Nephron progenitor cell (in vitro differentiated cells): Measurements from ENCODE around the gene EVC.
"Not testable (repeated sequence)": the region's sequence is repeated elsewhere in the genome, so short reads cannot be mapped to it uniquely, and the experiment has no call there.

ENCODE experiments used
- DNase-seq: peaks from one replicate; pipeline ENCODE4 v3.0.0; 2021
- H3K27ac Mint-ChIP-seq: 2 replicates; pipeline ENCODE4 v1.8.0; 2021; ENCODE audit warnings: mild to moderate bottlenecking, moderate library complexity, mixed read lengths
- H3K27me3 Mint-ChIP-seq: 2 replicates; pipeline ENCODE4 v1.8.0; 2021; ENCODE audit warnings: mild to moderate bottlenecking, low read depth, mixed read lengths; ENCODE audit not compliant: poor library complexity
- H3K36me3 Mint-ChIP-seq: 2 replicates; pipeline ENCODE4 v1.8.0; 2021; ENCODE audit warnings: low read depth, mixed read lengths
- H3K4me1 Mint-ChIP-seq: 2 replicates; pipeline ENCODE4 v1.8.0; 2021; ENCODE audit warnings: mixed read lengths
- H3K4me3 Mint-ChIP-seq: 2 replicates; pipeline ENCODE4 v1.8.0; 2021; ENCODE audit warnings: mild to moderate bottlenecking, moderate library complexity, mixed read lengths
- H3K9me3 Mint-ChIP-seq: 2 replicates; pipeline ENCODE4 v1.8.0; 2021; ENCODE audit warnings: mild to moderate bottlenecking, moderate library complexity, mixed read lengths
- TF ChIP-seq, protein P1 (sequence below): fragments of 200-600 bp; sonication (generic); IDR thresholded peaks from 2 replicates; pipeline ENCODE4 v1.5.0; 2021; ENCODE audit warnings: antibody characterized with exemption

Gene EVC

DNA sequence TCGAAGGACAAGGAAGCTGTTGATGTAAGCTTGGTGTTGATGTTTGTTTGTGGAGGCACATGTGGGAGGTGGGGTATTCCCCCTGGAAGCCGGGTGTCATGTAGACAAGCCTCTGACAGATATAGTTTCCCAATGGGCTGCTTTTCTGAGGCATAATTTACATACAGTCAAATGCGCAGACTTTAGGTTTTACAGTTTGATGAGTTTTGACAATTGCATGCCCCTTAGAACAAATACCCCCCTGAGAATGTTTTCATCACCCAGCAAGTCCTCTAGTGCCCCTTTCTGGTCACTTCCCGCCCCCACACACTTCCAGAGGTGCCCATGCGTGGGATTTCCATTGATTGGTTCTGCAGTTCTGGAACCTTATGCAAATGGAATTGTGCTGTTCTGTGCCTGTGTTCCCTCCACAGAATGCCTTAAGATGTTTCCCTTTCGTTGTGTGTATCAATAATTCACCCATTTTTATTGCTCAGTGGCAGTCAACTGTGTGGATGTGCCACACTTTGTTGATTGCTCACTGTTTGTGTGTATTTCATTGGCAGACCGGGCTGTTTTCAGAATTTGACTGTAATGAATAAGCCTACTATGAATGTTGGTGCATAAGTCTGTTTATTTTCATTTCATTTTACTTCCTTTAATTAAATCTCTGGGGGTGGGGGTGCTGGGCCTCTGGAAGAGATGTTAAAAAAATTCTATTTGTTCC lies 8.5 kb downstream of the EVC start:
- no peak overlapping the region for H3K4me3 Mint-ChIP-seq
- H3K36me3 Mint-ChIP-seq, result peaks cover 72% of the 10 kb centered on the region
- peaks cover 18% of the 10 kb centered on the region for H3K4me1 Mint-ChIP-seq
- no peak for DNase-seq
- TF ChIP-seq, protein P1, sequence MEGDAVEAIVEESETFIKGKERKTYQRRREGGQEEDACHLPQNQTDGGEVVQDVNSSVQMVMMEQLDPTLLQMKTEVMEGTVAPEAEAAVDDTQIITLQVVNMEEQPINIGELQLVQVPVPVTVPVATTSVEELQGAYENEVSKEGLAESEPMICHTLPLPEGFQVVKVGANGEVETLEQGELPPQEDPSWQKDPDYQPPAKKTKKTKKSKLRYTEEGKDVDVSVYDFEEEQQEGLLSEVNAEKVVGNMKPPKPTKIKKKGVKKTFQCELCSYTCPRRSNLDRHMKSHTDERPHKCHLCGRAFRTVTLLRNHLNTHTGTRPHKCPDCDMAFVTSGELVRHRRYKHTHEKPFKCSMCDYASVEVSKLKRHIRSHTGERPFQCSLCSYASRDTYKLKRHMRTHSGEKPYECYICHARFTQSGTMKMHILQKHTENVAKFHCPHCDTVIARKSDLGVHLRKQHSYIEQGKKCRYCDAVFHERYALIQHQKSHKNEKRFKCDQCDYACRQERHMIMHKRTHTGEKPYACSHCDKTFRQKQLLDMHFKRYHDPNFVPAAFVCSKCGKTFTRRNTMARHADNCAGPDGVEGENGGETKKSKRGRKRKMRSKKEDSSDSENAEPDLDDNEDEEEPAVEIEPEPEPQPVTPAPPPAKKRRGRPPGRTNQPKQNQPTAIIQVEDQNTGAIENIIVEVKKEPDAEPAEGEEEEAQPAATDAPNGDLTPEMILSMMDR, result no peak
- H3K27ac Mint-ChIP-seq, result peak overlapping the region; percentile 84
- peaks cover 29% of the 10 kb centered on the region for H3K9me3 Mint-ChIP-seq
- H3K27me3 Mint-ChIP-seq, result no peaks in the 10 kb centered on the region

DNA sequence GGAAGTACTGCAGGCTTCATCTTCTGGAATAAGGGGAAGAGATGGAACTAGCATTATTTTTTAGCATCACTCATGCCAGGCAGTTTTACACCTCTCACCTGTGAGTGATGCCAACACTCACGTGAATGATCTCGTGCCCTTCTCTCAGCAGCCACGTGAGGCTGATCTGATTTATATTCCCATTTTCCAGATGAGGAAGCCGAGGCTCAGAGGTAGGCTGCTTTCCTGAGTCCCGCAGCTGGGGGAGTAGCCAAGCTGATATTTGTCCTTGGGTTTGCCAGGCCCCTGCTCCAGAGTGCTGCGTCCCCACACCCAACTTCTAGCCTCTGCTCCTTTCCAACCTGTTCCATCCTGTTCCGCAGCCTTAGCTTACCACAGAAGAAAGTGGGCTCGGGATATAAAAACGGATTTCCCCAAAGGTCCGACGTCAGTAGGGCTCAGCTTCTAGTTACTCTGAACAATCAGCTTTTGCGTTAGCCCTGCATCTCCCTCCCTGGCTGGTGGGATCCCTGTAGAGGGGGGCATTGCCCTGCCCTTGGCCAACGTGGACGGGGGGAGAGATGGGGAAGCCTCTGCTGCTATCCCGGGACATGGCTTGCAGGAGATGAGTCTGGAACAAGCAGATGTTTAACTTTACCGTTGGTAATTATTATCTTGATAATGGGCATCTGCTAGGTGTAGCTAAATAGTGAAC lies 9.3 kb downstream of the EVC start:
- TF ChIP-seq, protein P1, result no peak
- no peaks in the 10 kb centered on the region for H3K27me3 Mint-ChIP-seq
- no peak for DNase-seq
- peaks cover 18% of the 10 kb centered on the region for H3K4me1 Mint-ChIP-seq
- peak overlapping the region; percentile 84 for H3K27ac Mint-ChIP-seq
- peaks cover 72% of the 10 kb centered on the region for H3K36me3 Mint-ChIP-seq
- peaks cover 27% of the 10 kb centered on the region for H3K9me3 Mint-ChIP-seq
- no peak overlapping the region for H3K4me3 Mint-ChIP-seq

DNA sequence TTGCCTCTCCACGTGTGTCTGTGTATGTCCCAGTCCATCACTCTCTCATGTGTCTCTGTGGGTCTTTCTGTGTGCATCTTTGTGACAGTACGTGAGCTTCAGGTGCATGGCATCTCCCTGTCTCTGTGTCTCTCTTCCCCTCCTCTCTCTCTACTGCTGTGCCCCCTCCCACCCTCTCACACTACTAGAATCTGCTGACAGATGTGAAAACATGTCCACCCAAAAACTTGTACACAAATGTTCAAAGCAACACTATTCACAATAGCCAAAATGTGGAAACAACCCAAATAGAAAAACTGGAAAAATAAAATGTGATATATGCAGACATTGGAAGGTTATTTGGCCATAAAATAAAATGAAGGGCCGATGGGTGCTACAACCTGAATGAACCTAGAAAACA lies 10.0 kb downstream of the EVC start:
- no peak overlapping the region for H3K4me3 Mint-ChIP-seq
- peaks cover 27% of the 10 kb centered on the region for H3K9me3 Mint-ChIP-seq
- DNase-seq, result no peak
- TF ChIP-seq, protein P1, result no peak
- peaks cover 18% of the 10 kb centered on the region for H3K4me1 Mint-ChIP-seq
- no peak overlapping the region for H3K27ac Mint-ChIP-seq
- no peaks in the 10 kb centered on the region for H3K27me3 Mint-ChIP-seq
- peaks cover 74% of the 10 kb centered on the region for H3K36me3 Mint-ChIP-seq

DNA sequence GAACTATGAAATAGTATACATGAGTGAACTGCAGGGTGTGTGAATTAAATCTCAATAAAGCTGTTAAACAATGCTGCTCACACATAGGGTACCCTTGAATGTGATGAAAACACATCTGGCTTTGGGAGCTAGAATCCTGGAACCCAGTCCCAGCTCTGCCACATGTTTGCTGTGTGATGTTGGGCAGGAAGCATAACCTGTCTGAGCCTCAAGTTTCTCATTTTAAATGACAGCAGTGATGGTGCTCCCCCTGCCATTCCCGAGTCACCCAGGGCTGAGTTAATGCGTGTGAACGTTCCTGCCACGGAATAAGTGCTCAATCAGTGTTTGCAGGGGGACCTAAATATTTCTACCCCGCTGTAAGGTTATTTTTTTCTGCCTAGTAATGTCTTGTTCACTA lies 10.9 kb downstream of the EVC start:
- no peak for DNase-seq
- Mint-ChIP-seq H3K4me1 (peaks cover 18% of the 10 kb centered on the region), H3K9me3 (peaks cover 21% of the 10 kb centered on the region), H3K27ac (no peak overlapping the region), H3K4me3 (no peak overlapping the region), H3K36me3 (peaks cover 70% of the 10 kb centered on the region), H3K27me3 (no peaks in the 10 kb centered on the region)
- TF ChIP-seq, protein P1, result no peak

DNA sequence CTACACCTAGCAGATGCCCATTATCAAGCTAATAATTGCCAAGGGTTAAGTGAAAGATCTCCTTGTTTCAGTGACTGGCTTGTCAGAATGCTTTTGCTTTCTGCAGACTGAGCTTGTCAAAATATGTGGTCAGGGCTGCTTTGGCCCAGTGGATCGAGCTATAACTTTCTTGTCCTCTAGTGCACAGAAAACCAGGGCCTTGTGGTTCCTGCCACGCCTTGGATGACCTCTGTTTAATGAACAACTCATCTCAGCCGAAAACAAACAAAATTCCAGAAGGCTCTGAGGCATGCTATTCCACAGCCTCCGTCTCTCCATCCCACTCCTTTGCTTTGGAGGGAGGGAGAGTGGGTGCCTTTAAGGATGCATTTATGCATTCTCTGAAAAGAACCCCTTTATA lies 11.3 kb downstream of the EVC start:
- H3K27ac Mint-ChIP-seq, result no peak overlapping the region
- no peaks in the 10 kb centered on the region for H3K27me3 Mint-ChIP-seq
- TF ChIP-seq, protein P1, result no peak
- peaks cover 66% of the 10 kb centered on the region for H3K36me3 Mint-ChIP-seq
- H3K4me3 Mint-ChIP-seq, result no peak overlapping the region
- H3K4me1 Mint-ChIP-seq, result peaks cover 18% of the 10 kb centered on the region
- H3K9me3 Mint-ChIP-seq, result peaks cover 20% of the 10 kb centered on the region
- no peak for DNase-seq

DNA sequence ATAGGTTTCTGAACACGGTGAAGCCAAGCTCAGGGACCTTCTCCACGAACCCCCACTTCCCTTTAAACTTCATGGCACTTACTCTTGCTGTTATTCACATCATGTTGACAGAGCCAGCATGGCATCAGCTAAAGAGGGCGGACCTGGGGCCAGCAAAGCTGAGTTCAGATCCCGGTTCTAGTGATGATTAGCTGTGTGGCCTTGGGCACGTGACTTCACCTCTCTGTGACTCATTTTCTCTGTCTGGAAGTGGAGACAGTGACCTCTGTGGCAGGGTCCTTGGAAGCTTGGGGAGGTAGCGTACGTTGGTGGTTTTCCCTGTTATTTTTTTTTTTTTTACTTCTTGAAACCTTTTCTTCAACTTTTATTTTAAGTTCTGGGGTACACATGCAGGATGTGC lies 13.4 kb downstream of the EVC start:
- TF ChIP-seq, protein P1, result no peak
- Mint-ChIP-seq H3K36me3 (peaks cover 59% of the 10 kb centered on the region), H3K27ac (no peak overlapping the region), H3K27me3 (no peaks in the 10 kb centered on the region), H3K4me3 (no peak overlapping the region), H3K4me1 (peaks cover 6% of the 10 kb centered on the region), H3K9me3 (peaks cover 20% of the 10 kb centered on the region)
- no peak for DNase-seq

DNA sequence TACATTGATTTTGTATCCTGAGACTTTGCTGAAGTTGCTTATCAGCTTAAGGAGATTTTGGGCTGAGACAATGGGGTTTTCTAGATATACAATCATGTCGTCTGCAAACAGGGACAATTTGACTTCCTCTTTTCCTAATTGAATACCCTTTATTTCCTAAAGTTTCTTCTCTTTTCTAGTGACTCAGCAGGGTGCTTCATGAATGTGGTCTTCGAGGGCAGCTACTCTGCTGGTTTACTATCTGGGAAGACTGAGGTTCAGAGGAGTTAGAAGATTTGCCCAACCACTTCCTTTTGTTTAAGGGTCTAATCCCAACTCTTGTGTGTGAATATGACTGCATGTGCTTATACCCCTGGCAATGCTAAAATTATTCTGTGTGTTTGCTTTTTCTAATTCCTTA lies 17.4 kb downstream of the EVC start:
- H3K27me3 Mint-ChIP-seq, H3K4me1 Mint-ChIP-seq, H3K27ac Mint-ChIP-seq, DNase-seq, H3K4me3 Mint-ChIP-seq: not testable (repeated sequence)
- Mint-ChIP-seq H3K9me3 (peaks cover 20% of the 10 kb centered on the region), H3K36me3 (peaks cover 61% of the 10 kb centered on the region)
